HFF-Myc (cell line): Measurements from ENCODE around the gene LRRC8D.

Experiments used
- DNase-seq: peaks from one replicate; pipeline ENCODE4 v3.0.0-alpha.2; 2011; ENCODE audit warnings: low read depth; ENCODE audit errors: extremely low read depth
- H3K4me3 ChIP-seq: replicated peaks from 2 replicates; pipeline ENCODE4 v1.5.1; 2011; ENCODE audit warnings: low read depth, mild to moderate bottlenecking, control low read depth, low read length
- TF ChIP-seq, protein P1 (sequence below): IDR thresholded peaks from 2 replicates; pipeline ENCODE4 v1.5.1; 2012; ENCODE audit warnings: mild to moderate bottlenecking, low read depth, low read length, control low read depth; ENCODE audit errors: missing control alignments

Gene LRRC8D

DNA sequence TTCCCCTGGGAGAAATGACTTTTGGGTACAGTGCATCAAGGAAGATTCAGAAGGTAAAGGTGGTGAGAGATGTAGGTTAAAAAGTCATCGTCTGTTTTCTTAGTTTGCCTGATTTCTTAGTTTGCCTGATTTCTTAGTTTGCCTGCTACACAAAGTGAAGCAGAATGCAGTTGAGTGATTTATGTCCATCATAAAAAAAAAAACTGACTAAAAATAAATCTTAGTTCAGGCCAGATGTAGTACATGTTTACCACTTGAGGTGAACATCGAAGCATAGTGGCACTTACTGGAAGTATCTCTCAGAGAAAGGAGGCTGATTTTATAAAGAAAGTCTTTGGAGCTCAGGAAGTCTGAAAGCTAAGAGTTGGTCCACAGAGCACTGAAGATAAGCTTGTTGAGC, 79.5 kb downstream of the LRRC8D start:
- TF ChIP-seq, protein P1, sequence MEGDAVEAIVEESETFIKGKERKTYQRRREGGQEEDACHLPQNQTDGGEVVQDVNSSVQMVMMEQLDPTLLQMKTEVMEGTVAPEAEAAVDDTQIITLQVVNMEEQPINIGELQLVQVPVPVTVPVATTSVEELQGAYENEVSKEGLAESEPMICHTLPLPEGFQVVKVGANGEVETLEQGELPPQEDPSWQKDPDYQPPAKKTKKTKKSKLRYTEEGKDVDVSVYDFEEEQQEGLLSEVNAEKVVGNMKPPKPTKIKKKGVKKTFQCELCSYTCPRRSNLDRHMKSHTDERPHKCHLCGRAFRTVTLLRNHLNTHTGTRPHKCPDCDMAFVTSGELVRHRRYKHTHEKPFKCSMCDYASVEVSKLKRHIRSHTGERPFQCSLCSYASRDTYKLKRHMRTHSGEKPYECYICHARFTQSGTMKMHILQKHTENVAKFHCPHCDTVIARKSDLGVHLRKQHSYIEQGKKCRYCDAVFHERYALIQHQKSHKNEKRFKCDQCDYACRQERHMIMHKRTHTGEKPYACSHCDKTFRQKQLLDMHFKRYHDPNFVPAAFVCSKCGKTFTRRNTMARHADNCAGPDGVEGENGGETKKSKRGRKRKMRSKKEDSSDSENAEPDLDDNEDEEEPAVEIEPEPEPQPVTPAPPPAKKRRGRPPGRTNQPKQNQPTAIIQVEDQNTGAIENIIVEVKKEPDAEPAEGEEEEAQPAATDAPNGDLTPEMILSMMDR = no peak
- H3K4me3 ChIP-seq = no peak overlapping the region
- DNase-seq = no peak

DNA sequence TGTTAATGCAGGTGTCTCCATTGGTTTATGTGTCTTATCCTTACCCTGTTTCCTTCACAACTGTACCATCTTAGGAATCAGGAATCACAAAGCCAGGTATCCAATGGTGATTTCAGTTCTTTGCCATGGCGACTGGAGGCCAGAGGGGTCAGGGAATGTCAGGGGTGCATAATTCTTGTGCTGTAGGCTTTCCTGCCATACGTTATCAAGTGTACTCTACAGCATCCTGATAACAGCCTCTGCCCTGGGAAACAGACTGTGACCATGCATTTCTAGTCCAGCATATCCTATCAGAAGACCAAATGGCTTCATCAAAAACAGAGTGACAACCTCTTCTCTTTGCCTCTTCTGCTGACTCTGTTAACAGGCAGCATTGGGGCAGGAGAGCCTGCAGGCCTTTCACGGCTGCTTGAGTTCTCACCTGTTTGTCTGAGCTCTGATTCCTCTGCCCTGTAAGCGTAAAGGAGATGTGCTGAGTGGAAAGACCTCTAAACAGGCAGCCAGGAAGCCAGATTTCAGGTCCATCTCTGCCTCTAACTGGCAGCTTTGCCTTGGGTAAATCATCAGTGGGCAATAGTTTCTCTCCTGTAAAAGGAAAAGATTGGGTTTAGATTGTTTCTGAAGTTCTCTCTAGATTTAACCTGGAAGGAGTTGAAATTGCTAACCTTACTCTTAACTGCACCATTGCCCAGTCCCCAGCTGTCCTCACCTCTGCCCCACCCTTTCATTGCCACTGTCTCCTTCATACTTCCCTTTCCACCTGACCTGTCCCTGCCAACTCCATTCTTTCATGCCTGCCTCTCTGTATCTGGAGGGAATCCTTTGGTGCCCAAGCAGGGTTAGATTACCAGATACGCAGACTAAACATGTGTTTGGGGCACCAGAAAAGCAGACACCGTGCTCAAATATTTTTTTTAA, 80.2 kb downstream of the LRRC8D start:
- TF ChIP-seq, protein P1 = no peak
- no peak for DNase-seq
- no peak overlapping the region for H3K4me3 ChIP-seq

DNA sequence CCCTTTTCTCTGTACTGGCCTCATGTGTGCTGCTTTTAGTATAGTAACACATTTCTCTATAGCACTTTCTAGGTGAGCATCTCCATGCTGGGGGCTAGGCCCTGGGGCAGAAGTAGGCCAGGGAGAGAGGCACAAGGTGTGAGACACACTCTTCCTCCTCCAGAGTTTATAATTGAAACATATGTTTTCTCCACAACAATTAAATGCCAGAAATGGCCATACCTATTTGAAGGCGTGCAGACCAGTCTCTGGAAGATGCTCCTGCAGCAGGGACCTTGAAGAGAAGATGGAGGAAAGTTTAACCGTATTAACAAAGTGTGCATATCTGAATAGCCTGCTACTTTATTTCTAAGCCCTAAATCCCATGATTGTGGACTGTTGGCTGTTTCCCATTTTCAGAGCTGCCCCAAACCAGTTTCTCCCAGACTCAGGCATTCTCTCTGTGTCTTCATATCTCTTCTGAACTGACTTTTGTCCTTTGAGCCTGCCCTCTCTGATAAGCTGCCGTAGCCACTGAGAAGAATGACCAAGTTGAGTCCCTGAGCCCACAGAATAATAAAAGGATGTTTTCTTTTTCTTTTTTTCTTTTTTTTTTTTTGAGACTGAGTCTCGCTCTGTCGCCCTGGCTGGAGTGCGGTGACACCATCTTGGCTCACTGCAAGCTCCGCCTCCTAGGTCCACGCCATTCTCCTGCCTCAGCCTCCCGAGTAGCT, 81.3 kb downstream of the LRRC8D start:
- no peak overlapping the region for H3K4me3 ChIP-seq
- DNase-seq = no peak
- TF ChIP-seq, protein P1 = no peak

GRCh38 chr1:89903550-89903949, 82.7 kb downstream of the LRRC8D start:
- TF ChIP-seq, protein P1 = no peak
- DNase-seq = no peak
- H3K4me3 ChIP-seq = no peak overlapping the region

DNA sequence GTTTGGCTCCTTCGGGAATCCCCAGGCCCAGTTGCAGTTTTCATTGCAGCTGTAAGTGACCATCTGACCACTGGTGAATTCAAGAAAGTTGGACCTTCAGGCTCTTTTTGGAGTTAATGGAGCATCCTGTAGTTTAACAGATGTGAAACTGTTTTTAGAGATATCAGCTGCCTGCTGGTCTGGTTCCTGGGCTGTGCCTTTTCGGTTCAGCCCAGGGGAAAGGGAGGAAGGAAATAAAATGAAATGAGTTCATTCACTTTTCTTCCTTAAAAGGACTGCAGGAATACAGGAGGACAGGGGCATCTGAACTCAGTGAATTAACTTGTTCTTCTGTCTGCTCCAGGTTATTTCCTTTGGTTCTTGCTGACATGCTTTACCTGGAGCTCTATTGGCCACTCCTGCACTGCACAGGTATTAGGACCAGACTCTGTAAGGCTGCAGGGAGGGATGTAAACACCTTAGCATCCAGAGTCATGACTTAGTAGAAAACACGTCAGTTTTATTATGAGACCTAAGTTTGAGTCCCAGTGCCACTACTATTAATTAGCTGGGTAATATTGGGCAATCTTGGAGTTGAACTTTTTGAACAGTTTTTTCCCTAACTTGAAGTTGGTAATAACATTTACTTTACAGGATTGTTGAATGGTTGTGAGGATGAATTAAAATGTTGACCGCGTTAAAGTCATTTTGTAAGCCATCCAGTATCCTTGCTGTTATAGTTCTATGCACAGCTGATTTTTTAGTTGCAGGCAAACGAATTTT, 83.6 kb downstream of the LRRC8D start:
- DNase-seq = no peak
- TF ChIP-seq, protein P1 = no peak

DNA sequence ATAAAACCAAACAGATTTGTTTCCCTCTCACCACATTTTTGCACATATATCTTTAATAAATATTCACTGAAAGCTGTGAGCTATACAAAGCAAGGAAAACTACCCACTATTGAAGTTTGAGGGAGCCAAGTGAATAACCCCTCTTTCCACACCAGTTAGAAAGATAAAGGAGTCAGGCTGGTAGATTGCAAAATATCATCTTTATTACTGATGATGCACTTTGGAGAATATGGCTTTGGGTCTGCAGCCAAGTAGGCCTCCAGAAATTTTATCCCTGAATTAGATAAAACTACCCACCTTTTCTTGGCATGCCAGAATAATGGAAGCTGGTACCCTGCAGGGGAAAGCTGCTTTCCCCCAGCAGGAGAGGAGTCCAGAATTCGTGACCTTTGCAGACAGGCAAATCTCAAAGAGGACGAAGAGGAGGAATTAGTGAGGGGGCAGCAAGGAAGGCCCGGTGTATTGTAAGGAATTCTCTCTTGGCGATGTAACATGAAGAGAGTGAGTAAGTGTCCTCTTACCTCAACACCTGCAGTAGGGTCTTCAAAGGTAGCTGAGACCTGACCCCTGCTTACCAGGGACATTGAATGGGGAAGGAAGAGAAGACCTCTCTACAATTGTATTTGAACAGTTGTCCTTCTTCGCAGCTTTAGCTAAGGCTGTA, 84.7 kb downstream of the LRRC8D start:
- TF ChIP-seq, protein P1 = no peak
- no peak overlapping the region for H3K4me3 ChIP-seq
- no peak for DNase-seq

More for the DNA sequence above, 83.6 kb downstream of the LRRC8D start:
- H3K4me3 ChIP-seq = no peak overlapping the region
